Fibroblast of skin of right biceps (primary cell): ENCODE results near the gene FNIP2.
"Not testable (repeated sequence)": the region's sequence is repeated elsewhere in the genome, so short reads cannot be mapped to it uniquely, and the experiment has no call there.

Experiments used
- DNase-seq: peaks from one replicate; pipeline ENCODE4 v3.0.0-alpha.2; 2013

The FNIP2 gene

GRCh38 chr4:158793430-158793829 is 24.6 kb downstream of the FNIP2 start:
- DNase-seq = not testable (repeated sequence)

- peak; percentile 59 for DNase-seq
Observed at GRCh38 chr4:158796370-158797140, 27.7 kb downstream of the FNIP2 start.

GRCh38 chr4:158798062-158798461 is 29.2 kb downstream of the FNIP2 start:
- DNase-seq = no peak

- DNase-seq = no peak
Observed at GRCh38 chr4:158799013-158799770, 30.4 kb downstream of the FNIP2 start.

- DNase-seq = no peak
Observed at GRCh38 chr4:158799856-158800255, 31.0 kb downstream of the FNIP2 start.

- no peak for DNase-seq
Observed at GRCh38 chr4:158801066-158801465, 32.2 kb downstream of the FNIP2 start.

- DNase-seq = no peak
Observed at GRCh38 chr4:158801677-158802076, 32.9 kb downstream of the FNIP2 start.

- no peak for DNase-seq
Observed at GRCh38 chr4:158802914-158803313, 34.1 kb downstream of the FNIP2 start.

GRCh38 chr4:158805635-158806471 is 37.0 kb downstream of the FNIP2 start:
- no peak for DNase-seq

GRCh38 chr4:158807691-158808090 is 38.9 kb downstream of the FNIP2 start:
- DNase-seq = no peak

GRCh38 chr4:158808399-158808798 is 39.6 kb downstream of the FNIP2 start:
- DNase-seq = no peak

- not testable (repeated sequence) for DNase-seq
Observed at GRCh38 chr4:158809208-158809607, 40.4 kb downstream of the FNIP2 start.

GRCh38 chr4:158809611-158810486 is 41.0 kb downstream of the FNIP2 start:
- peak; percentile 90 for DNase-seq

- peak; percentile 96 for DNase-seq
Observed at GRCh38 chr4:158810487-158811215, 41.8 kb downstream of the FNIP2 start.

- DNase-seq = no peak
Observed at GRCh38 chr4:158811216-158811540, 42.4 kb downstream of the FNIP2 start.

GRCh38 chr4:158811704-158812103 is 42.9 kb downstream of the FNIP2 start:
- DNase-seq = no peak

- no peak for DNase-seq
Observed at GRCh38 chr4:158812133-158812532, 43.3 kb downstream of the FNIP2 start.

GRCh38 chr4:158812543-158812942 is 43.7 kb downstream of the FNIP2 start:
- no peak for DNase-seq

- DNase-seq = no peak
Observed at GRCh38 chr4:158813113-158813512, 44.3 kb downstream of the FNIP2 start.

- DNase-seq = no peak
Observed at GRCh38 chr4:158814207-158814606, 45.4 kb downstream of the FNIP2 start.

GRCh38 chr4:158814636-158815330 is 46.0 kb downstream of the FNIP2 start:
- DNase-seq = peak; percentile 77
